HepG2 (cell line): ENCODE results near the gene PHKA2. TPM values are rescaled to one million over a fixed set of nuclear protein-coding genes. Genes with fewer than 3 reads are reported as not detected.

Experiments
- ATAC-seq: fragments of 200-7000 bp; cut with Tn5 transposase; 3 replicates; pipeline ENCODE4 v1.9.1; 2020; ENCODE audit warnings: mild to moderate bottlenecking, moderate library complexity
- BruUV-seq: library from RNA; stranded (reverse); fragments of 400-500 nt; replicated peaks from 2 replicates; lab custom pipeline; 2021; lab: Mats Ljungman, UMichigan
- CTCF ChIA-PET: fragments of 300-600 bp; formaldehyde crosslinking; extraction: SDS; loops from one replicate; lab custom pipeline; 2021; ENCODE audit warnings: low total read pairs, inconsistent platforms, low intra/inter-chr PET ratio; lab: Yijun Ruan, JAX
- POLR2A ChIA-PET: fragments of 350-600 bp; sonication (Branson Sonifier 250); formaldehyde crosslinking; loops from one replicate; lab custom pipeline; 2020; ENCODE audit warnings: antibody characterized with exemption, inconsistent platforms; lab: Yijun Ruan, JAX
- DNase-seq: peaks from one replicate; pipeline ENCODE4 v3.0.0-alpha.2; 2015; ENCODE audit warnings: low spot score
- FAIRE-seq: peaks from 3 replicates; lab custom pipeline; 2011; peaks lifted over from hg19 to GRCh38; lab: Jason Lieb, UNC
- H2AFZ ChIP-seq: one replicate; pipeline ENCODE4 v1.6.1; 2011; ENCODE audit warnings: low read length, inconsistent platforms
- H3K27ac ChIP-seq: fragments of 300-600 bp; 3 replicates; pipeline ENCODE4 v1.8.0; 2011; ENCODE audit warnings: mixed run types, mild to moderate bottlenecking, mixed read lengths, low read length, inconsistent platforms; ENCODE audit not compliant: insufficient read depth; ENCODE audit errors: extremely low read length
- H3K27me3 ChIP-seq, 2 experiments: fragments of 200-600 bp in 1 of 2; 2 replicates in 1 of 2; 3 replicates in 1 of 2; pipeline versions ENCODE4 v1.6.0 to v1.8.0; 2011; ENCODE audit warnings: low read length in 2 of 2, mild to moderate bottlenecking in 2 of 2, moderate library complexity in 2 of 2, inconsistent platforms in 1 of 2; ENCODE audit not compliant: insufficient read depth in 2 of 2, control insufficient read depth in 1 of 2
- H3K36me3 ChIP-seq, 2 experiments: fragments of 200-600 bp in 1 of 2; replicated peaks in 1 of 2; 2 replicates in 1 of 2; 3 replicates in 1 of 2; pipeline versions ENCODE4 v1.5.1 to v1.8.0; 2011; ENCODE audit warnings: low read length in 2 of 2, inconsistent platforms in 1 of 2; ENCODE audit not compliant: insufficient read depth in 2 of 2, control insufficient read depth in 1 of 2
- H3K4me1 ChIP-seq: 2 replicates; pipeline ENCODE4 v1.5.1; 2012; ENCODE audit warnings: low read length, inconsistent platforms; ENCODE audit not compliant: insufficient read depth
- H3K4me2 ChIP-seq: 2 replicates; pipeline ENCODE4 v1.6.0; 2011; ENCODE audit warnings: low read depth, low read length, inconsistent platforms
- H3K4me3 ChIP-seq, 3 experiments: fragments of 200-600 bp in 1 of 3; sonication (generic), shearing (Covaris generic) in 1 of 3; replicated peaks in 1 of 3; 2 replicates each; pipeline ENCODE4 v1.5.1; 2011 to 2016; ENCODE audit warnings: low read length in 3 of 3, inconsistent platforms in 2 of 3, low read depth in 2 of 3, mild to moderate bottlenecking in 2 of 3, control low read depth in 1 of 3, mixed read lengths in 1 of 3; ENCODE audit not compliant: insufficient read depth in 1 of 3
- H3K79me2 ChIP-seq: one replicate; pipeline ENCODE4 v1.6.1; 2011; ENCODE audit warnings: low read length, inconsistent platforms; ENCODE audit not compliant: insufficient read depth
- H3K9ac ChIP-seq: 2 replicates; pipeline ENCODE4 v1.6.0; 2011; ENCODE audit warnings: mild to moderate bottlenecking, low read depth, low read length, inconsistent platforms; ENCODE audit not compliant: insufficient read depth
- H3K9me3 ChIP-seq: 2 replicates; pipeline ENCODE4 v1.5.1; 2012; ENCODE audit warnings: mild to moderate bottlenecking, low read length
- H4K20me1 ChIP-seq: 2 replicates; pipeline ENCODE4 v1.6.0; 2011; ENCODE audit warnings: inconsistent platforms, mild to moderate bottlenecking, low read length, moderate library complexity; ENCODE audit not compliant: insufficient read depth
- AGO2 ChIP-seq: fragments of 200-400 bp; formaldehyde crosslinking; optimal IDR thresholded peaks from 2 replicates; pipeline ENCODE3; 2017; ENCODE audit warnings: mild to moderate bottlenecking, low read depth, low read length, moderate library complexity
- E2F2 ChIP-seq: sonication (generic); formaldehyde crosslinking; IDR thresholded peaks from 2 replicates; pipeline ENCODE4 v1.4.0; 2020; ENCODE audit warnings: missing genetic modification reagents, borderline replicate concordance
- SALL1 ChIP-seq: sonication (generic); formaldehyde crosslinking; IDR thresholded peaks from 2 replicates; pipeline ENCODE4 v1.8.0; 2022; ENCODE audit warnings: mild to moderate bottlenecking, missing genetic modification reagents
- ZNF549 ChIP-seq: sonication (generic); formaldehyde crosslinking; IDR thresholded peaks from 2 replicates; pipeline ENCODE4 v1.5.0; 2020; ENCODE audit warnings: missing genetic modification reagents
- ZNF644 ChIP-seq: IDR thresholded peaks from 2 replicates; pipeline ENCODE4 v1.6.1; 2016; ENCODE audit warnings: low read depth
- ZNF766 ChIP-seq: sonication (generic); formaldehyde crosslinking; IDR thresholded peaks from 2 replicates; pipeline ENCODE4 v1.5.0; 2020; ENCODE audit warnings: missing genetic modification reagents, borderline replicate concordance
- WGBS: methylation state at CpG from one replicate; pipeline ENCODE4 v1.1.6; 2017; ENCODE audit warnings: low lambda C conversion rate; 5-methylcytosine and 5-hydroxymethylcytosine counted together
- in situ Hi-C: cut with HindIII; loops from 2 replicates; pipeline ENCODE4 v1.10.0; 2017; ENCODE audit warnings: low pct_unique_long_range_greater_than_20kb; ENCODE audit not compliant: extremely low pct_ligation_motif_present
- intact Hi-C: fragments of 100-400 bp; cut with micrococcal nuclease; formaldehyde crosslinking; loops from one replicate; pipeline ENCODE4 v1.10.0; 2022; ENCODE audit not compliant: unreplicated experiment
- polyA plus RNA-seq, 8 experiments: library from polyadenylated mRNA; depleted of rRNA in 3 of 8; stranded (reverse) in 7 of 8; unstranded in 1 of 8; fragments of >200 nt; fragmentation: Illumina TruSeq in 4 of 8; extraction: Trizol in 4 of 8; gene quantifications; 2 replicates each; pipeline versions ENCODE4 v1.2.1 to v1.2.3, GENCODE V29; 2011 to 2016; ENCODE audit warnings: low read depth in 4 of 8, missing spikeins in 1 of 8, mixed read lengths in 1 of 8; ENCODE audit not compliant: insufficient read depth in 1 of 8
- total RNA-seq, 5 experiments: library from RNA; depleted of rRNA; stranded (reverse); fragments of >200 nt; fragmentation: Illumina TruSeq; extraction: Trizol; gene quantifications; 2 replicates each; pipeline ENCODE4 v1.2.3, GENCODE V29; 2016; ENCODE audit warnings: low read depth in 1 of 5
- TF ChIP-seq, protein P1 (sequence below): sonication (generic); formaldehyde crosslinking; IDR thresholded peaks from 2 replicates; pipeline ENCODE4 v1.9.0; 2022; ENCODE audit warnings: missing genetic modification reagents, mild to moderate bottlenecking, borderline replicate concordance

The PHKA2 gene
- total and polyA plus RNA-seq, 2 of the 13 experiments (the other 11 are each of a cell fraction or from before 2014, with no cell fraction given) = 20.5 to 273 TPM

DNA sequence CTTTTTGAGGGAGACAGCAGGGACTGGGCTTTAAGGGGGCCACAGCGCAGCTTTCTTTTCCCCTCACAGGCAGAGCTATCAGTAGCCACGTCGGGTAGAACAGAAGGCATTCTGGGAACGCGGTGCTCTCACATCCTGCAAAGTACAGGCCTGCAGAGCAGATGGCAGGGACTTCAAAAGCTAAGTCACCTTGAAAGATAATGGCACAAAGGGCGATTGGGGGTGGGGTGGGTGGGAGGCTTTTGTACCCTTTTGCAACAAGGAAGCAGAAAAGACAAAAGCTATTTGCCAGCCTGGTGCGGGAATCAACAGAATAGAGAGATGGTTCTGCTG lies 93.9 kb downstream of the PHKA2 start (continued):
- TF ChIP-seq E2F2 (CRISPR knock-in tag) = no peak
- no peak for TF ChIP-seq ZNF549 (CRISPR knock-in tag)
- TF ChIP-seq ZNF766 (CRISPR knock-in tag) = no peak
- no peak for TF ChIP-seq ZNF644 (CRISPR knock-in tag)

DNA sequence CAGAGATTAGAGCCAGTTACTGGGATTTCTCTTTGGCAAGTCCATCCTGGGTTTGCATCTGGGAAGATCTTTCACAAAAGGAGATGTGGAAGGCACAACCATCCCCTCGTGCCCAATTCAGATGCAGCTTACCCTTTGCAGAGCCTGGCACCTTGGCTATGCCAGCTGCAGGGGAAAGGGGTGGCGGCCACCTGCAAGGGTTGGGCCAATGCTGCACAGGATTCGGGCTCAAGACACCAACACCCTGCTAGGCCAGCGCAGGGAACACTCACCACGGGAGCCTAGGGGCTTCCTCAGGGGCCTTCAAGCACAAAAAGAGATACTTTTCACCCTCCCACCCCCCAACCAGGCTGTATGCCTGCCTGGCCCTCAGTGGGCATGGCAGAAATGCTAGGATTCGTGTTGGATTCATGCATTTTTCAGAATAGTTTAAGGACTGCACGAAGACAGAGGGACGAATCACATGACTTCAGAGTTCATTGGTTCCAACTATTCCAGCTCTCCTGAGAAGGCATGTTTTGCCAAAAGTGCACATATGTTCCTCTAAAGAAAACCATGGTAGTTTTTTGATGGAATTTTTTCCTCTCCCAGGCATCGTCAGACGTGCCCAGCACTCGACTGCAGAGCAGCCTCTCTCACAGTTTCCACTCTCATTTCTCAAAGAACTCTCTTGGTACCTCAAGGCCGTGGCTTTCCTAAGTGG lies 94.4 kb downstream of the PHKA2 start:
- H3K27ac ChIP-seq = no peak overlapping the region
- WGBS = 84% methylated on average over 6 of the region's 12 CpGs
- no peak overlapping the region for H3K4me3 ChIP-seq
- no peak overlapping the region for H3K4me2 ChIP-seq
- FAIRE-seq (no peak), ATAC-seq (no peak)
- POLR2A ChIA-PET = no interaction called here
- no peaks in the 10 kb centered on the region for H3K9me3 ChIP-seq
- TF ChIP-seq AGO2 (peak; percentile 59), SALL1 (no peak)
- TF ChIP-seq, protein P1, sequence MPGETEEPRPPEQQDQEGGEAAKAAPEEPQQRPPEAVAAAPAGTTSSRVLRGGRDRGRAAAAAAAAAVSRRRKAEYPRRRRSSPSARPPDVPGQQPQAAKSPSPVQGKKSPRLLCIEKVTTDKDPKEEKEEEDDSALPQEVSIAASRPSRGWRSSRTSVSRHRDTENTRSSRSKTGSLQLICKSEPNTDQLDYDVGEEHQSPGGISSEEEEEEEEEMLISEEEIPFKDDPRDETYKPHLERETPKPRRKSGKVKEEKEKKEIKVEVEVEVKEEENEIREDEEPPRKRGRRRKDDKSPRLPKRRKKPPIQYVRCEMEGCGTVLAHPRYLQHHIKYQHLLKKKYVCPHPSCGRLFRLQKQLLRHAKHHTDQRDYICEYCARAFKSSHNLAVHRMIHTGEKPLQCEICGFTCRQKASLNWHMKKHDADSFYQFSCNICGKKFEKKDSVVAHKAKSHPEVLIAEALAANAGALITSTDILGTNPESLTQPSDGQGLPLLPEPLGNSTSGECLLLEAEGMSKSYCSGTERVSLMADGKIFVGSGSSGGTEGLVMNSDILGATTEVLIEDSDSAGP (CRISPR knock-in tag) = 0 out of 2 replicates have a peak, but pooled peaks have one; percentile 19
- TF ChIP-seq, all 625 proteins: peak for 2
- CTCF ChIA-PET = no interaction called here
- Histone ChIP-seq H3K9ac (no peak overlapping the region), H3K27me3 (no peaks in the 10 kb centered on the region), H3K4me1 (peaks cover 32% of the 10 kb centered on the region), H3K79me2 (no peaks in the 10 kb centered on the region), H2AFZ (no peak overlapping the region), H4K20me1 (no peaks in the 10 kb centered on the region), H3K36me3 (peaks cover 0 to 5% of the 10 kb centered on the region in 2 experiments; a peak in 3 of 5 replicates)
- intact Hi-C loops = loop anchor here (5.0 kb wide), 2 partner anchors 212 to 497 kb away; no protein-coding TSS in a partner anchor
- no peak for DNase-seq
- in situ Hi-C loops = loop anchor here (10.0 to 25.0 kb wide), 2 partner anchors 277 to 495 kb away; no protein-coding TSS in a partner anchor
- BruUV-seq = no TSS peak
